ENCODE measurements around the gene PPP1R9A.

- no peak for TF ChIP-seq POLR2A (IDR thresholded peaks at IDR 0.05)
- TF ChIP-seq, protein P1, sequence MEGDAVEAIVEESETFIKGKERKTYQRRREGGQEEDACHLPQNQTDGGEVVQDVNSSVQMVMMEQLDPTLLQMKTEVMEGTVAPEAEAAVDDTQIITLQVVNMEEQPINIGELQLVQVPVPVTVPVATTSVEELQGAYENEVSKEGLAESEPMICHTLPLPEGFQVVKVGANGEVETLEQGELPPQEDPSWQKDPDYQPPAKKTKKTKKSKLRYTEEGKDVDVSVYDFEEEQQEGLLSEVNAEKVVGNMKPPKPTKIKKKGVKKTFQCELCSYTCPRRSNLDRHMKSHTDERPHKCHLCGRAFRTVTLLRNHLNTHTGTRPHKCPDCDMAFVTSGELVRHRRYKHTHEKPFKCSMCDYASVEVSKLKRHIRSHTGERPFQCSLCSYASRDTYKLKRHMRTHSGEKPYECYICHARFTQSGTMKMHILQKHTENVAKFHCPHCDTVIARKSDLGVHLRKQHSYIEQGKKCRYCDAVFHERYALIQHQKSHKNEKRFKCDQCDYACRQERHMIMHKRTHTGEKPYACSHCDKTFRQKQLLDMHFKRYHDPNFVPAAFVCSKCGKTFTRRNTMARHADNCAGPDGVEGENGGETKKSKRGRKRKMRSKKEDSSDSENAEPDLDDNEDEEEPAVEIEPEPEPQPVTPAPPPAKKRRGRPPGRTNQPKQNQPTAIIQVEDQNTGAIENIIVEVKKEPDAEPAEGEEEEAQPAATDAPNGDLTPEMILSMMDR (IDR thresholded peaks at IDR 0.05) = no peak
These were observed 93.9 kb downstream of the PPP1R9A start for GRCh38 chr7:95001258-95001657.

Measured in Peyer's patch (tissue), 4 donors.